ENCODE data around the gene GRIA4. TPM values are rescaled to one million over a fixed set of nuclear protein-coding genes. Genes with fewer than 3 reads are reported as not detected.
A peak's percentile ranks its signal among the peaks of the same experiment; 100 is the strongest.
"Not testable (repeated sequence)": the region's sequence is repeated elsewhere in the genome, so short reads cannot be mapped to it uniquely, and the experiment has no call there.

The GRIA4 gene
- total RNA-seq, 1 donor from 2014 or later = 13.6 TPM

GRCh38 chr11:106001304-106002012 is 391.6 kb downstream of the GRIA4 start:
- Mint-ChIP-seq H3K27ac (ENCODE audit: unreplicated experiment) (no peak overlapping the region), H3K36me3 (ENCODE audit: unreplicated experiment) (peaks cover 16% of the 10 kb centered on the region), H3K4me1 (ENCODE audit: low read depth, unreplicated experiment) (no peaks in the 10 kb centered on the region), H3K4me3 (ENCODE audit: unreplicated experiment) (no peak overlapping the region), H3K9me3 (ENCODE audit: unreplicated experiment) (peaks cover 2% of the 10 kb centered on the region), H3K27me3 (ENCODE audit: unreplicated experiment) (peaks cover 2% of the 10 kb centered on the region)
- no peak for TF ChIP-seq CTCF (IDR thresholded peaks at IDR 0.05; ENCODE audit: partially characterized antibody, unreplicated experiment)
- DNase-seq = no peak

GRCh38 chr11:106003094-106003493 is 393.2 kb downstream of the GRIA4 start:
- H3K4me3 Mint-ChIP-seq (ENCODE audit: unreplicated experiment); H3K4me1 Mint-ChIP-seq (ENCODE audit: low read depth, unreplicated experiment); H3K27me3 Mint-ChIP-seq (ENCODE audit: unreplicated experiment); H3K27ac Mint-ChIP-seq (ENCODE audit: unreplicated experiment); DNase-seq; H3K9me3 Mint-ChIP-seq (ENCODE audit: unreplicated experiment): not testable (repeated sequence)
- peaks cover 16% of the 10 kb centered on the region for H3K36me3 Mint-ChIP-seq (ENCODE audit: unreplicated experiment)

DNA sequence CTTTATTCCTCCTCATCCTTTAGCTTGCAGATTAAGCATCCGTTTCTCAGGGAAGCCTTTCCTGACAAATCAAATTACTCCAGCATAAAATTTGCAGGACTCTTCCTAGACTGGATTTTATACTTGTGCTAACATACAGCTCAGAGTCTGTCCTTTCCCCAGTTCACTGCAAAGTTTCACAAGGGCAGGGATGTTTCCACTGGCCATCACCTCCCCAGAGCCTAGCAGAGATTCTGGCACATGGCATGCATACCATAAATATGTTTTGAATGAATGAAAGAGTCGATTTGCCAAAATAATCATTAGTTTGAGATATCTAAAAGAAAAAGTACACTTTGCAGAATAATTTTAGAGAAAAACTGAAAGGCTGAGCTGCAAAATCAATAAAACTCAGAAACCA is 401.6 kb downstream of the GRIA4 start:
- Mint-ChIP-seq H3K27me3 (ENCODE audit: unreplicated experiment) (peaks cover 7% of the 10 kb centered on the region), H3K4me3 (ENCODE audit: unreplicated experiment) (peak overlapping the region; percentile 61), H3K27ac (ENCODE audit: unreplicated experiment) (peak overlapping the region; percentile 99), H3K9me3 (ENCODE audit: unreplicated experiment) (peaks cover 5% of the 10 kb centered on the region), H3K36me3 (ENCODE audit: unreplicated experiment) (peaks cover 8% of the 10 kb centered on the region), H3K4me1 (ENCODE audit: low read depth, unreplicated experiment) (peaks cover 48% of the 10 kb centered on the region)
- no peak for DNase-seq
- no peak for TF ChIP-seq CTCF (IDR thresholded peaks at IDR 0.05; ENCODE audit: partially characterized antibody, unreplicated experiment)

DNA sequence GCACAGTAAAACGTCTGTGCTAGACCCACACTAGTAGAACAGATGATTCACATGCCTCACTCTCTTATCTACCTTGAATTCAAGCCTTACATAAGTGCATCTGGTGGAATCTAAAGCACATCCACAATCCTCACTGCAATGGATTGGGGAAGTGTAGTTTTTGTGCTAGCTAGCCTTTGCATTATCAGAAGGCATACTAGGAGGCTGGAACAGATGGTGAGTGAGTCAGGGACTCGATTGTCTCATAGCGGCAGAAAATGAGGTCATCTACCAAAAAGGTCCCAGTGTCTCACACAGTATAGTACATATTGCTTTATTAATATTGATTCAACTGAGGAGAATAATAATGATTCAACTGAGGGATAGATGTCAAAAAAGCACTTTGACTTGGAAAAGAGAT is 402.9 kb downstream of the GRIA4 start:
- H3K4me1 Mint-ChIP-seq (ENCODE audit: low read depth, unreplicated experiment) = peaks cover 54% of the 10 kb centered on the region
- peak overlapping the region; percentile 79 for H3K4me3 Mint-ChIP-seq (ENCODE audit: unreplicated experiment)
- TF ChIP-seq CTCF (IDR thresholded peaks at IDR 0.05; ENCODE audit: partially characterized antibody, unreplicated experiment) = no peak
- peak; percentile 26 for DNase-seq
- H3K27me3 Mint-ChIP-seq (ENCODE audit: unreplicated experiment) = peaks cover 7% of the 10 kb centered on the region
- peaks cover 8% of the 10 kb centered on the region for H3K36me3 Mint-ChIP-seq (ENCODE audit: unreplicated experiment)
- H3K27ac Mint-ChIP-seq (ENCODE audit: unreplicated experiment) = peak overlapping the region; percentile 99
- peaks cover 5% of the 10 kb centered on the region for H3K9me3 Mint-ChIP-seq (ENCODE audit: unreplicated experiment)

- peak overlapping the region; percentile 99 for H3K27ac Mint-ChIP-seq (ENCODE audit: unreplicated experiment)
- H3K36me3 Mint-ChIP-seq (ENCODE audit: unreplicated experiment) = peaks cover 8% of the 10 kb centered on the region
- peaks cover 63% of the 10 kb centered on the region for H3K4me1 Mint-ChIP-seq (ENCODE audit: low read depth, unreplicated experiment)
- peak overlapping the region; percentile 26 for H3K4me3 Mint-ChIP-seq (ENCODE audit: unreplicated experiment)
- TF ChIP-seq CTCF (IDR thresholded peaks at IDR 0.05; ENCODE audit: partially characterized antibody, unreplicated experiment) = no peak
- H3K9me3 Mint-ChIP-seq (ENCODE audit: unreplicated experiment) = peaks cover 5% of the 10 kb centered on the region
- DNase-seq = no peak
- peaks cover 7% of the 10 kb centered on the region for H3K27me3 Mint-ChIP-seq (ENCODE audit: unreplicated experiment)
Observed at GRCh38 chr11:106014035-106014434, 404.2 kb downstream of the GRIA4 start.
